HG02798 (cell line): ENCODE results near the gene PLA2G6.

ENCODE experiments used
- ATAC-seq: cut with Tn5 transposase; IDR thresholded peaks from one replicate; pipeline ENCODE4 v1.9.1; 2021; ENCODE audit warnings: mild to moderate bottlenecking; ENCODE audit not compliant: unreplicated experiment, poor library complexity

Gene PLA2G6

DNA sequence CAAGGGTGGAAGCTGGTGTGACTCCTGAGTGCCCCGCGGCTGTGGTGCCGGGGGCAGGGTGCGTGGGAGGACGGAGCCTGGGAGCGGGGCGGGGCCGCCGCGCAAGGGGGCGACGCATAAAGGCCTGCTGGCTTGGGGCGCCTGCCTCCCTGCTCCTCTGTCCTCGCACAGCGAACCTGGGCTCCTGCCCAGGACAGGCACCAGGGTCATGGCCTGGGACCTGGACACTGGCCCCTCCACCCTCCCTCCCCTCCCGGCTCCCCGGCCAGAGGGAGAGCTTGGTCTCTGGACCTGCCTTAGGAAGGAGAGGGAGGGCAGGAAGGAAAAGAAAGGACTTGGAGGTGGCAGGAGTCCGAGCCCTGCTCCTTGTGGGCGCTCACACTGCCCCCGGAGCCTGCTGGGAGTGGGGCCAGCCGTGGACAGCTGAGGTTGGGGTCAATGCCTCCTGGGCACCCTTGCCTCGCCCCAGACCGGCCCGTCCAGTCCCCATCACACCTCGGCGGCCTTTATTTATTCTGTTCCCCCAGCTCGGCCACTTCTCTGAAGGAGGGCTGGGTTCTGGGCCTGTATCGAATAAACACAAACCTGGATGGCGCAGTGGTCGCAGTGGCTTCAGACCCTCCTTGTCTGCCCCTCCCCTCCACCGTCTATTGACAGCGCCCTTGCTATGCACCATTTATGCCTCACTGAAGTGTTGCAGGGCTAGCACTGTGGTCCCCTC is 106.4 kb downstream of the PLA2G6 start:
- no peak for ATAC-seq

DNA sequence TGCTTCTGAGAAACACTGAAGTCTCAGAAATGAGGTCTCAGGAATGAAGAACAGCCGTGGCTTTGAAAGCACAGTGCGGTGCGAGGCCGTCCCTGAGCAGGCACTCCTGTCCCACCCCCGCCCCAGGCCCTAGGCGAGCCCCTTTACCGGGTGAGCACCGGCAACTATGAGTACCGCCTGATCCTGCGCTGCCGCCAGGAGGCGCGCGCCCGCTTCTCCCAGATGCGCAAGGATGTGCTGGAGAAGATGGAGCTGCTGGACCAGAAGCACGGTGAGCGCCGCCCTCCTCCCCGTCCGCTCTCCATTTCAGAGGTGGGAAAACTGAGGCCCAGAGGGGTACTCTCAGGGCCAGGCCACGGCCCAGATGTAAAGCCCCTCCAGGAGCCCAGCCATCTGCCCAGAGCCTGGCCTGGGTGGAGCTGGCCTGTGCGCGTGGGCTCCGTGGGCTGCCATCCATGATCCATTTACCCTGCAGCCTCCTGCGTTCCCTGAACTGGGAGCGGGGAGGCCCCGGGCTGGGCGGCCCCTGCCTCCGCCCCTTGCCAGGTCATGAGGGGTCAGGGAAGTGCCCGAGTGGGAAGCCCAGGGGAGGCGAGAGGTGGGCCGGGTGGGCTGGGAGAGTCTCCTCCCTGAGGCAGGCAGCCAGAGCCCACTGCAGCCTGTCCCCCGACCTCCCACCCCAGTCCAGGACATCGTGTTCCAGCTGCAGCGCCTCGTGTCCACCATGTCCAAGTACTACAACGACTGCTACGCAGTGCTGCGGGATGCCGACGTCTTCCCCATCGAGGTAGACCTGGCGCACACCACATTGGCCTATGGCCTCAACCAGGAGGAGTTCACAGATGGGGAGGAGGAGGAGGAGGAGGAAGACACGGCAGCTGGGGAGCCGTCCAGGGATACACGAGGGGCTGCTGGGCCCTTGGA is 107.2 kb downstream of the PLA2G6 start:
- no peak for ATAC-seq

DNA sequence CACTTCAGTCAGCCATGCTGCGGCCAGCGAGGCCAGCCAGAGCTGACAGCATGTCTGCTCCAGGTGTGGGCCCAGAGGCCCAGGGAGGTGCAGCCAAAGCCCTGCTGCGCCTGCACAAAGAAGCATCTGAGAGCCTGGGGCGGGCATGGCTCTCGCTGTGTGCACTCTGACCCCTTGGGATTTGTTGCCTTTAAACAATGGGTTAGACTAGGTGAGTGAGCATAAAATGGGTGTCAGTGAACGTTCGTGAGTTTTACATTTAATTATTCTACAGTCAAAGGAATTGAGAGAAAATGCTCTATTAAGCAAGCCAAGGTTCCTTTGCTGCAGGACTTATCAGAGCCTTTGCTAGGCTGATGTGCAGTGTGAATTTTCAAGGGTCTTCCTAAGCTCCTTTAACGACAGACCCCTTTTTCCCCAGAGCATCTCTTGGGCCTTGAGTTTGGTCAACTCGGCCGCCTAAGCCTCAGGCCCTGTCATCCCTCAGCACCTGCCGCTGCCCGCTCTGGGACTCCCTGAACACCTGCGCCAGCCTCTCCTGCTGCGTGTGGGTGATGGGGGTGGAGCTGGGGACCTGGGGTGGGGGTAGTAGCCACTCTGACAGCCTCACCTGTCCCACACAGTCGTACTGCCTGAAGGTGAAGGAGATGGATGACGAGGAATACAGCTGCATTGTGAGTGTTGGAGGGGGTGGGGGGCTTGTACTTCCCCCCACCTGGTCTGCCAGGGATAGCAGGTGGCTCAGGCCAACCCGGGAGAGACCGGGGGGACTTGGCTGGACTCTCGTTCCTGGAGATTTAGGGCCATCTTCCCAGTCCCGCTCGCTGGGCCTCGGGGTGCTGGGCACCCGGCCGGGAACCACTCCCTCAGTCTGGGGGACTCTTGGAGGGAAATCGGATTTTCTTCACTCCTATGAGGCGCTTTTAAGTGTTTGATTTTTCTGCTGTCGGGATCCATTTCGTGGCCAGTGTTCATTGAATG is 108.2 kb downstream of the PLA2G6 start:
- ATAC-seq: no peak

DNA sequence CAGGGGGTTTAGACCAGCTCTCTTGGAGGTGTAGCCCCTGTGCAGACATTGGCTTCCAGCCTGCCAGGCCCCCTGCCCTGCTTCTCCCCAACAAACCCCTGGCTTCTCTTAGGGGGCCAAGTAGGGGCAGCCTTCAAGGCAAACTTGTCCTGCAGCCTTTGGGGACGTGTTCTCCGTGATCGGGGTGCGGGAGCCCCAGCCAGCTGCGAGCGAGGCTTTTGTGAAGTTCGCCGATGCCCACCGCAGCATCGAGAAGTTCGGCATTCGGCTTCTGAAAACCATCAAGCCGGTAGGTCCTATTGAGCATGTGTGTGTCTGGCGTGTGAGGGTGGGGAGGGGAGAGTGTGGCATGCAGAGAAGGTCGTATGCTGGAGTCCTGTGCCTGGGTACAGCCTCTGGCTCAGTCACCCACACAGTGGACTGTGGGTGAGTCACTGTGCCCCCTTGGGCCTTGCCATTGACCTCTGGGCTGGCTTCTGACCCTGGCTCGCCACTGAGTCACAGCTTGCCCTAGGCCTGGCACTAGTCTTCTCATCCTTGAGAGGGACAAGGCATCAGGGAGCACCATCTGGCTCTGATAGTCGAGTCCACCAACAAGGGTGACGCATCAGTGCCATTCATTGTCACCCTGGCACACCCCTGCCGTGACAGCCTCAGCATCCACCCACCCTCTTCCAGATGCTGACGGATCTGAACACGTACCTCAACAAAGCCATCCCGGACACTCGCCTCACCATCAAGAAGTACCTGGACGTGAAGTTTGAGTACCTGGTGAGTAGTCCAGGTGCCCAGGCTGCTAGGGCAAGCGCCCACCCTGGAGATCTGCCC is 109.1 kb downstream of the PLA2G6 start:
- no peak for ATAC-seq

DNA sequence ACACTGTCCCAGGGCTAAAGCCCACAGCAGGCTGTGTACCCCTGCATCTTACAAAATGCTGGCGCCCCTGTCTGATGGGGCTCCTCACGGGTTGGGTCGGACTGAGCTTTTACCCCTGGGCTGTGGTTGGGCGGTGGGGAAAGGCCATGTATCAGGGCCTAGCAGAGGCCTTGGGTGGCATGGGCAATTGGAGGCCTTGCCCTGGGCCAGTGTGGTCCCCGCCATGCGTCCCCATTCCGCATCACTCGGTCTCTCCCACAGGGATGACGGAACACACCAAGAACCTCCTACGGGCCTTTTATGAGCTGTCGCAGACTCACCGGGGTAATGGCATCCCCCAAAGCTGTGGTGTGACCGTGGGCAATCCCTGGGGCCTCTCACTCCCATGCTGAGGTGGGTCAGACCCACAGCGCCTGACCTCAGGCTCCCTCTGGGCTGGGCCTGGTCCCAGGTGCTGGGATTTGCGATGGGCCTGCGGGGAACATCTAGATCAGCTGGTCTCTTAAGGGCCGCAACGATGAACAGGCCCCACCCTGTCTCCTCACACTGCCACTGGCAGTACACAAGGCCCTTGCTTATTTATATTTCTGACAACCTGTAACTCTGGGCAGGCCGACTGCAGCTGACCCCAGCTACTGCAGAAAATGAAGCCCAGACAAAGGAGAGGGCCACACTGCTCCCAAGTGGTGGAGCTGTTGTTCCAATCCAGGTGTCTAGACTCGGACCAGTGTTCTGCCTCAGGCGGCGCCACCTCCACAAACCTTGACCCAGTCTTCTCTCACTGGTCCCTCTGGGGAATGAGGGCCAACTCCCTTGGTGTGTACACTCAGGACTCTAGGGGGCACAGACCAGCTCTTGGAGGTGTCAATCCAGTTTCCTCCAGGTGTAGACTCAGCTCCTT is 110.0 kb downstream of the PLA2G6 start:
- ATAC-seq: no peak

DNA sequence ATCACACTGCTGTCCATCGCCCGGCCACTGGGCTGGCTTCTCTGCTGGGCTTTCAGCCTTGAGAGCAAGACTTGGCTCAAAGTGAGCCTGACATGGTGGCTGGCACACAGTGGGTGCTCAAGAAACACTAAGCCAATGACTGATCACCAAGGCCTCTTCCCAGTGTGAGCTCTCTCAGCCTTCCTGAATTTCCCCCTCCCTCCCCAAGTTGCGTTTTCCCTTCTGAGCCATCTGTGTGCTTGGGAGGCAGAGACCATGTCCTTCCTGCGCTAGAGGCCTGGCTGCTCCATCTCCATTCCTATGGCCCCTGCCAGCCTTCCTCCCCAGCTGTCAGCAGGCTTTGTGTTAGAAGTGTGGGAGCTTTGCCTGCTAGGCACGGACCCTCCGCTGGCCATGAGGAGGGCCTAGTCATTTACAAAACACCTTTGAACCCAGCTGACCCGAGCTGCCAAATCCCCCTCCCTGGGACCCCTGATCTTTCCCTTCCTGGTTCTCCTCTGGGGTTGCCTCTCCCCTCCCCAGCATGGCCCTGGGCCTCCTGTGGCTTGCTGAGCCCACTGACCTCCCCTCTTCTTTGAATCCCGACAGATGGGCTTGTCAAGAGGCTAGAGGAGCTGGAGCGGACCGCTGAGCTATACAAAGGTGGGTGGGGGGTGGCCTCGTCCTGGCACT is 111.2 kb downstream of the PLA2G6 start:
- no peak for ATAC-seq

DNA sequence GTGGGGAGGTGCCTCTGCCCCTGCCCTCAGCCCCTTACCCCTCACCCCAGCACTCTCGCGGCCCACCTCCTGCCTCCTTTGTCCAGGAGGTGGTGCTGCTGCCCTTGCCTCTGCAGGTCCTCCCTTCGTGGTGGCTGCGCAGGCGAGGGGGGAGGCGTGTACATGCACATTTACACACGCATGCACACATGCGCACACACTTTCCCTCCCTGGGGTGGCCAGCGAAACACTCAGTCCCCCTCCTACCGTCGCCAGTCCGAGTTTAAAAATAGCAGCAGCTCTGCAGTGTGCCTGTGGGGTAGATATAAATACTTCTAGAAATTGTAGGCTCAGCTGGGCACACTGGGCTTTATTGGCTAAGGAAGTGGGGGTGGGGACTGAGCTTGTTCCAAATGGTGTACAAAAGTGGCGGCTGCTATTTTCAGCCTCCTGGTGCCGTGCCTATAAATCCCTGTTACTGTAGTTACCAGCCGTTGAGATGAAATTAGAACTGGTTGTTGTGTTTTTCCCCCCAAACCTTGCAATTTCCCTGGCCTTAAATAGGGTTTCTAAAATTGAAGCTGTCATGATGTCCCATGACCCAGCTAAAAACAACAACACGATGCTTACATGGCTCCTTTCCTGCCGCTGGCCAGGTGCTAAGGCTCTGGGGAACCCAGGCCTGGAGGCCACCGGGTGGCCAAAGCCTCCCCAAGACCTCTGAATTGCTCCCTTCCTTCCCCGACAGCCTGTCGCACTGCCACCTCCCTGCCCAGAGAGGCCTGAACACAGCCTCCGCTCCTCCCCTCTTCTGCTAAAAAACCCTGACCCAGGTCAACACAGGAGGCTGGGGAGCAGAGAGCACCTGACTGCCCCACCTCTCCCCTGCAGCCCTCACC is 112.0 kb downstream of the PLA2G6 start:
- no peak for ATAC-seq

DNA sequence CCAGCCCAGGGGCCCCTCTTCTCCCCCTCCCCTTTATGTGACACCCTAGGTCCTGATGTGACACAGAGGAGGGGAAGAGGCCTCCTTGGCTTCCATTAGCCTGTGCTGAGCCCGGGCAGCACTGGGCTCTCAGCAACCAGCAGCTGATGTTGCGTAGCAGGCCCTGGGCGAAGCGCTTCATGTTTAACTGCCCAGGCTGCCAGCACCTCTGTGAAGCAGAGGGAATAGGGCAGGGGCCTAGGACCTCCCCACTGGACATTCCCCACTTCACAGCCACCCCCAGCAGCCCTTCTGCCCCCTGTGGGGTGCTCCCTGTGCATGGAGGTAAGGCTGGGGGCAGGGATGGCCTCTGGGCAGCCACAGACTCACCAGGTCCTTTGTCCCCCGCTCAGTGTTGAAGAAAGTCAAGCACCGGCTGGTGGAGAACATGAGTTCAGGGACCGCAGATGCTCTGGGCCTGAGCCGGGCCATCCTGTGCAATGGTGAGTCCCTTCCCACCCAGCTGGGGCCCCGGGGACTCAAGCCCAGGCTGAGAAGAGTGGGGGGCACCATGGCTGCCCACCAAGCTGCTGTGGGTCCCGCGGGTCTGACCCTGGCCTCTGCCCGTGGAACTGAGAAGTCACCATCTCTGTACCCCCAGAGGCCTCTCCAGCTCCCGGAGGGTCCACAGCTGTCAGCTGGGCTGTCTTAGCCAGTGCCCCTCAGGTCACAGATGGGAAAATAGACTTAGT is 112.8 kb downstream of the PLA2G6 start:
- no peak for ATAC-seq

DNA sequence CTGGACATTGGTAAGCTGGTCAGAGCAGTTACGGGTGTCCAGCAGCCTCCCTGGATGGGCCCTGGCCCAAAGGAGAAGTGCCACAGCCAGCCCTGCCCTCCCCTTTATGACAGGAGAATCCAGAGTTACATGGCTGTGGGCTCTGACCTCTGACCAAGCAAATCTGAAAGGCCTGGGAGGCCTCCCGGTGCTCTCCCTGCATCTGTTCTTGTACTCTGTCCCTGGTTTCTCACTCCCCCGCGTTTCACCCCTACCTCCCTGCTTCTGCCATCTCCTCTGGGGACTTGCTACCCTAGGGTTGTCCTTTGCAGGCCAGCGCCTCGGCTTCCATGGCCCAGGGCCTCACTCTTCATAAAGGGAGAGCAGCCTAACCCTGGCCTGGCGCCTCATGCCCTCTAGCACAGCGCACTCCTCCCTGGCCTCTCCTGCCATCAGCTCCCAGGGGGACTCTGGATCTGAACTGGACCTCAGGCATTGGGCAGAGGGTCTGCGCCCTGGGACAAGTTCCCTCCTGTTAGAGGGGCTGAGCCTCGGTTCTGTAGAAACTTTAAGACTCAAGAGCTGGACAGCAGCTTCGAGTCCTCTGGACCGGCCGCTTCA is 113.8 kb downstream of the PLA2G6 start:
- ATAC-seq: no peak

DNA sequence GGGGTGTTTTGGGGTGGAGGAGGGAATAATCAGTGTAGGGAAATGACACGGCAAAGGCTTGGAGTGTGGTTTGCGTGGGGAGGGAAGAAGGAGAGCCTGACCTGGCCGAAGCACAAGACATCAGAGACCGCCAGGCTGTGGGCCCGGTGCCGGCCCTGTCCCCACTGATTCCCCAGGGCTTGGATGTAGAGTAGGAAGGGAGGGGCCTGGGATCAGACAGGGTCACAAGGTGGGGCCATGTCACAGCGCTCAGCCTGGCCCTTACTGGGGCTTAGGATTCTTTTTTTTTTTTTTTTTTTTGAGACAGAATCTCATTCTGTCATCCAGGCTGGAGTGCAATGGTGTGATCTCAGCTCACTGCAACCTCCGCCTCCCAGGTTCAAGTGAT is 114.6 kb downstream of the PLA2G6 start:
- ATAC-seq: no peak

DNA sequence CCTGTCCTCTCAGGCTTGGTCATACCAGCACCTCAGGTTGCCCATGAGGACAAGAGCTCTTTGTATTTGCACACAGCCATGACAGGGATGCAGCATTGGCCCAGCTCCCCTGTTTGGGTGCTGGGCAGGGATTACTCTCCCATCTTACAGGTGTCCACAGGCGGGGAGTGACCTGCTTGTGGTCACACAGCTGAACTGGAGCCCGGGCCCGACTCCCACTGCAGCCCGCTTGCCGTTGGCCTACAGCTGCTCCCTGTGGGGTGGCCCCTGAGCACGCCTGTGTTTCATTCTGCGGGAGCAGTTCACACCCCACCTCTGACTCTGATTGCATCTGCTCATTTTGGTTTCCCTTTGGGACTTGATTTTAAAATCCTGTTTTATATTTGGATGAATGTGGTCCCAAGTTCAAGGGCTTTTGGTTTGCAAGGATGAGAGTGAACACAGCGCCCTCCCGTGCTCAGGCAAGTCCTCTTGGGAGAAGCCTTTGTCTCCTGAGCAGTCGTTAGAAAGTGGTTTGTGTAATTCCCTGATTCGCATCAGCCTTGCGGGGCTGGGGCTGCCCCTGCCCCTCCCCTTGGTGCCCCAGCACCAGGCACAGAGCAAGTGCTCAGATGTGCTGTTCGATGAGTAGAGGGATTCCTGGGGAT is 115.1 kb downstream of the PLA2G6 start:
- no peak for ATAC-seq

DNA sequence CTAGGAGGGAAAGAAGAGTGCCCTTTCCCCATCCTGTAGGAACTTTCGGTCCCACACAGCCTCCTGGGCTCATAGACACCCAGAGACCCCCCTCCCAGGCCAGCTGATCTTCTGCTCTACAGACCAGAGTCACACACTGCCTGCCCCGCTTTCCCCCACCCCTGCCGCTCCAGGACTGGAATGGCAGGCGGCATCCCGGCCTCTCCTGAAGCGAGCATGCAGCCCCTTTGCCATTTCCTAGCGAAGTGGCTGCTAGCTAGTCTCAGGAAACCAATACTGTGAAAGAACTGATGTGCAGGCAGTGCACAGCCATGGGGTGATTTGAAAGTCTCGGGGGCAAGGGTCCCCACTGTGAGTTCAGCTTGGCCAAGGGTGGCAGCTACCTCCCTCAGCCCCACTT is 116.1 kb downstream of the PLA2G6 start:
- no peak for ATAC-seq

DNA sequence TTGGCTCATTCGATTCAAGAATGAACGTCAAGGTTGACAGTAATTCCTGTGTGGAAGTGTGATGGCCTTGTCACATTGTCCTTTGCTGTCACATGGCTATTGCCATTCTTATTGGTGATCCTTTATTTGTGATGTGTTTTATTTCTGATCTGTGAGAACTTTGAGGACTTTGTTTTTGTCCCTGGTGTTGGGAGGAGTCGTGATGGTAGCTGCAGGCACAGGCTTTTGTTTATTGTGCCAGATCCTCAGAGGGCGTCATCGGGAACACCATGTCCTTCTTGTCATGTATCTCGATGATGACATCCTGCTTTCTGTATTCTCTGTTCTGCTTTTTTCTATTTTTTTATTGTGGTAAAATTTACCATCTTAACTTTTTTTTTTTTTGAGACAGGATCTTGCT is 118.8 kb downstream of the PLA2G6 start:
- no peak for ATAC-seq
